Measurements from ENCODE around the gene NR2F1.

DNA sequence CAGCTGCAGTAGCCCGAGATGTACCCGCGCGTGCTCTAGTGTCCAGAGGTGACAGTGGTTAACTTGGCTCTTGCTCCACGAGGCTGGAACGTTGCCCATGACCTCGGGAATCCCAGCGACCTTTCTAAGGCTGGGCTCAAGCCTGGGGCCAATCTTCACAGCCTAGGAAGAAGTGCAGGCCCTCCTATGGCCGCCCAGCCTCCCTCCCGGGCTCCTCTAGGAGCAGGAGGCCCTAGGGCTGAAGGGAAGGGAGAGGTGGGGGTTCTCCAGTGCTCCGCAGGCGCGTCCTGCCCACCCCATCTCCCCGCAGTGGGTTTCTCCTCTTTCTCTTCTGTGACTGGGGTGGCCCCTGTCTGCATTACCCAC is 13.3 kb downstream of the NR2F1 start:
- TF ChIP-seq POLR2A (IDR thresholded peaks at IDR 0.05; ENCODE audit: low read depth, low read length) = no peak
- no peak for TF ChIP-seq POLR2AphosphoS5 (IDR thresholded peaks at IDR 0.05; ENCODE audit: low read depth, low read length)
- TF ChIP-seq TAF1 (IDR thresholded peaks at IDR 0.05; ENCODE audit: borderline replicate concordance, low read depth, low read length) = no peak

Measured in GM12892 (cell line).